Measurements from ENCODE around the gene COQ8B. TPM values are rescaled to one million over a fixed set of nuclear protein-coding genes. Genes with fewer than 3 reads are reported as not detected.
A peak's percentile ranks its signal among the peaks of the same experiment; 100 is the strongest.

The COQ8B gene
- total and polyA plus RNA-seq, 10 donors = 18.4 to 40.2 (median 32.6) TPM

GRCh38 chr19:40642051-40642706, 74.5 kb downstream of the COQ8B start:
- no peak for DNase-seq
- TF ChIP-seq POLR2A (IDR thresholded peaks at IDR 0.05) (no peak), POLR2AphosphoS5 (IDR thresholded peaks at IDR 0.05) (no peak), CTCF (IDR thresholded peaks at IDR 0.05 in 8 of 11, conservative IDR thresholded peaks at IDR 0.05 in 3 of 11) (no peak)
- Histone ChIP-seq H3K27ac (peak overlapping the region in 2 of 8 donors; percentile 32 to 52), H3K27me3 (replicated peaks in 1 of 7) (peaks cover 0 to 11% (median 0%) of the 10 kb centered on the region in 7 donors), H3K36me3 (no peaks in the 10 kb centered on the region), H3K4me1 (peaks cover 0 to 34% (median 15%) of the 10 kb centered on the region in 6 donors), H3K9me3 (no peaks in the 10 kb centered on the region), H3K4me3 (no peak overlapping the region)
- intact Hi-C loops (cut with DNase I; ENCODE audit: low total_unique reads) = no loop called here
- 91 to 96% (median 94%) methylated on average over 18 of the region's 18 CpGs for WGBS, 5 donors

Small RNA genes lying within 50 kb of the gene (small RNA-seq; reads per million reads assigned to genes)
- gene RNU6-195P = 0 reads per million in 4 donors

Other genes starting within 250 kb of the COQ8B start
- 1 to 10 TPM in 3 of 7 donors, under 1 TPM in 4; 0.32 to 2.3 (median 0.85) TPM for gene SPTBN4, start 249.9 kb downstream of the COQ8B start, total RNA-seq
- under 1 TPM; 0.30 to 0.61 (median 0.35) TPM for gene SPTBN4, start 249.9 kb downstream of the COQ8B start, polyA plus RNA-seq
- 100 to 1,000 TPM; 127 to 282 (median 151) TPM for gene SHKBP1, start 140.0 kb downstream of the COQ8B start, total RNA-seq
- 100 to 1,000 TPM; 102 to 164 (median 152) TPM for gene SHKBP1, start 140.0 kb downstream of the COQ8B start, polyA plus RNA-seq
- 100 to 1,000 TPM in 6 of 7 donors, 10 to 100 TPM in 1; 66.0 to 197 (median 186) TPM for gene LTBP4, start 115.5 kb downstream of the COQ8B start, total RNA-seq
- 100 to 1,000 TPM in 1 of 3 donors, 10 to 100 TPM in 2; 26.5 to 107 (median 34.3) TPM for gene LTBP4, start 115.5 kb downstream of the COQ8B start, polyA plus RNA-seq
- gene NUMBL, start 26.2 kb downstream of the COQ8B start, total RNA-seq = 10 to 100 TPM; 12.1 to 27.4 (median 14.8) TPM
- gene NUMBL, start 26.2 kb downstream of the COQ8B start, polyA plus RNA-seq = 10 to 100 TPM in 1 of 3 donors, 1 to 10 TPM in 2; 3.2 to 10.6 (median 3.5) TPM
- 10 to 100 TPM; 11.1 to 39.2 (median 18.0) TPM for gene ITPKC, start 226 bp upstream of the COQ8B start, total RNA-seq
- 10 to 100 TPM in 1 of 3 donors, 1 to 10 TPM in 2; 6.8 to 14.3 (median 8.6) TPM for gene ITPKC, start 226 bp upstream of the COQ8B start, polyA plus RNA-seq
- 10 to 100 TPM in 3 of 7 donors, 1 to 10 TPM in 4; 6.0 to 16.2 (median 9.8) TPM for gene ACTMAP, start 33.6 kb upstream of the COQ8B start, total RNA-seq
- 1 to 10 TPM; 5.2 to 6.8 (median 5.9) TPM for gene ACTMAP, start 33.6 kb upstream of the COQ8B start, polyA plus RNA-seq
- 10 to 100 TPM; 52.9 to 76.9 (median 64.0) TPM for gene SNRPA, start 34.3 kb upstream of the COQ8B start, total RNA-seq
- 10 to 100 TPM; 62.7 to 69.2 (median 67.4) TPM for gene SNRPA, start 34.3 kb upstream of the COQ8B start, polyA plus RNA-seq
- gene MIA, start 58.6 kb upstream of the COQ8B start, total RNA-seq = 1 to 10 TPM in 1 of 7 donors, not detected in 6; 1.5 TPM
- gene MIA, start 58.6 kb upstream of the COQ8B start, polyA plus RNA-seq = 10 to 100 TPM in 1 of 3 donors, 1 to 10 TPM in 2; 4.5 to 14.2 (median 7.0) TPM
- gene RAB4B, start 61.4 kb upstream of the COQ8B start, total RNA-seq = 10 to 100 TPM; 36.8 to 69.8 (median 53.0) TPM
- 10 to 100 TPM; 78.5 to 95.3 (median 82.2) TPM for gene RAB4B, start 61.4 kb upstream of the COQ8B start, polyA plus RNA-seq
- gene EGLN2, start 82.3 kb upstream of the COQ8B start, total RNA-seq = 100 to 1,000 TPM; 136 to 198 (median 156) TPM
- 100 to 1,000 TPM; 109 to 238 (median 188) TPM for gene EGLN2, start 82.3 kb upstream of the COQ8B start, polyA plus RNA-seq
- under 1 TPM in 1 of 7 donors, not detected in 6; 0.33 TPM for gene CYP2A6, start 133.6 kb upstream of the COQ8B start, total RNA-seq
- not detected for gene CYP2A6, start 133.6 kb upstream of the COQ8B start, polyA plus RNA-seq
- not detected for gene CYP2A7, start 165.3 kb upstream of the COQ8B start, total RNA-seq
- not detected for gene CYP2A7, start 165.3 kb upstream of the COQ8B start, polyA plus RNA-seq